Measurements from ENCODE around the gene ATXN2.

ATXN2 gene

DNA sequence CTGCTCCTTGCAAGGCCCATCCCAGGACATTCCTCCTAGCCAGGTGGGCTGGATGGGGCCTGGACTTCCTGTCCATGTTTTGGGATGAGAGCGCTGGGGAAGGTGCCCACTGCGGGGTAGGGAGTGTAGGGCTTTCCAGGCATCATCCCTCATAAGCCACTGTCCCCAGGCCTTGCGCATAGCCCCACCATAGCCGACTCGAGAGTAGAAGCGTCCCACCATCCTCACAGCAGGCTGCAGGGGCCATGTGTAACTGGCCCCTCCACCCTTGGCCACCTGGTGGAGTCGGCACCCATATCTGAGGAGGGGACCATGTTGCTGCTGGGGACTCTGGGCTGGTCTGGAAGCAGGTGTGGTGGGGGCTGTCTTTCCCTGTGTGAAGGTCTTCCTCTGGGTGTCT lies 162.8 kb downstream of the ATXN2 start:
- DNase-seq (ENCODE audit: low spot score), result no peak

- DNase-seq (ENCODE audit: low spot score), result no peak
Observed at GRCh38 chr12:111435661-111436201, 163.4 kb downstream of the ATXN2 start.

DNA sequence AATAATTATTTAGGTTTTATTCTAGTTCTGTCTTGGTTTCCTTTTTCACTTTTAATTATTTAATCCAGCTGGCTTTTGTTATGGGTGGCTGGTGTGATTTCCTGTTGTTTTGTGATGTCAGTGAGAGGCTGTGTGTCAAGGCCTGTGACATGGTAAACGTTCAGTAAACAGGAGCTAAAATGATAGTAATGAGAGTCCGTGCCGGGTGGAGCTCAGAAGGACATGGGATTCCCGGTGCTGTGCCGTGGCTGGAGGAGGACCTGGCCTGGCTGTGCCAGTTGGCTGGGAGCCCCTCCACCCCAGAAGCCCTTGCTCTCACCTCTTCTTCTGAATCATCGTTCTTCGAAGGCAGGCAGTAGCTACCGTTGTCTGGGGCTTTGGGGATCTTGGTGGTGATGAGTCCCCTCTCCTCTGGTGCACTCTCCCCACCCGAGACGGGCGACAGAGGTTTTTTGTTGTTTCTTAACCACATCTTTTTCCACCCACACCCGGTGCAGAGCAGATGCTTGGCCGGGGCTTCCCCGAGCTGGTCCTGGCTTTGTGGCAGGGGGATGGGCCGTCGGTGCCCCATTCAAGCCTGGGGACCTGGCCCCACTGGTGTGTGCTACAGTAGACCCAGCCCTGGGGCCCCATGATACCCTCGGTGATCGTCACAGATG lies 164.3 kb downstream of the ATXN2 start:
- DNase-seq (ENCODE audit: low spot score), result peak; percentile 72

- DNase-seq (ENCODE audit: low spot score), result no peak
Observed at GRCh38 chr12:111434049-111434448, 165.1 kb downstream of the ATXN2 start.

DNA sequence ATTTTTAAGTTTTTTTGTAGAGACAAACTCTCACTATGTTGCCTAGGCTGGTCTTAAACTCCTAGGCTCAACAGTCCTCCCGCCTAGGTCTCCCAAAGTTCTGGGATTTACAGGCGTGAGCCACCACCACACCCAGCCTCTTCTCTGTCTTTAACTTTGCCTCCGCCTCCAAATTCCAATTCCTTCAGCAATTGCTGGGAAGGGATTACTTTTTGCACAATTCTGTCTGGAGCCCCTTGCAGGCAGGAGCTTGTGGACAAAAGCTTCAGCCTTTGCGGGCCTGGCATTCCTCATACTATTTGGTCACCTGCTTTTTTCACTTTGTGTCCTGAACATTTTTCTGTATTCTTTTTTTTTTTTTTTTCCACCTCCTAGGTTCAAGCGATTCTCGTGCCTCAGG lies 167.3 kb downstream of the ATXN2 start:
- no peak for DNase-seq (ENCODE audit: low spot score)

- peak; percentile 49 for DNase-seq (ENCODE audit: low spot score)
Observed at GRCh38 chr12:111430433-111431353, 168.4 kb downstream of the ATXN2 start.

DNA sequence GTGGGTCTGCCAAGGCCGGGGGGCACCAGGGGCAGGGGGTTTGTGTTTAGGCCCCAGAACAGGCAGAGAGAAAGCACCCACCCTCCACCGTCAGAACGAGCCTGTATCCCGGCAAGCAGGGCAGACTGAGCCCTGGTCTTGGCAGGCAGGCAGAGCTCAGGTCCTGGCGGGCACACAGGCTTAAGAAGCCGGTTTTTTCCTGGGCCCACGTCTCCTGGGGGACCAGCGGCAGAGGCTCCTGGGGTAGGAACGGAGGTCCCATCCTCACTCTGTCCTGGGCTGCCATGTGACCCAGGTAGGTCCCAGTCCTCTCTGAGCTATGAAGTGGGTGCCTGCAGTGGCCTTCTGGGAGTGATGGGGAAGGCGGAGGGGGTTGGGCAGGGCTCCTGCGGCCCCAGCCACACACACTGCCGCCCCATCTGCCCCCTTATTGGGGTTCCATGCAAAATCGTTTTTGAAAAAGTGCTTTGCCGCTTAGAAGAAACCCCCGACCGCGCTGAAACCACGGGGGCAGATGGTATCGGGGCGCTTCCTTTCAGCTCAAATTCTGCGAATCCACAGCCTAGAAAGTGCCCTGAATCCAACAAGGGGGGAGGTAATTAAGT lies 169.2 kb downstream of the ATXN2 start:
- peak; percentile 52 for DNase-seq (ENCODE audit: low spot score)

DNA sequence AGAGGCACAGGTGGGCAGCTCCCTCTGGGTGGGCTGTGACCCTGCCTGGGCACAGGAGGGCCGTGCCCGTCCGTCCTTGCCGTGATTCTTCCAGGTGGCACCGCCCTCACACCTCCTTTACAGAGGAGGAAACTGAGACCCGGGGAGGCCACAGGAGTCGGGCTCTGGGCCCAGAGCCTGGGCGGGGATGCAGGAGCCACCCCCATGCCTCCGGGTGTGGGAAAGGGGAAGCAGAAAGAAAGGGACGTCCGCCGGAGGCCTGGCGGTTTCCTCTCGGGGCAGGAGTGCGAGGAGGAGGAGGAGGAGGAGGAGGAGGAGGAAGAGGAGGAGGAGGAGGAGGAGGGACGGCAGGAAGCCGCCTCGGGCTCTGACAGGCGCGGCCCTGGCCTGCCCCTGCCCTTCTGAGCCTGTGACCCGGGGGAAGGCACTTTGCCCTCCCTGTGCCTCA lies 170.4 kb downstream of the ATXN2 start:
- DNase-seq (ENCODE audit: low spot score), result no peak

GRCh38 chr12:111428081-111428727 lies 170.9 kb downstream of the ATXN2 start:
- DNase-seq (ENCODE audit: low spot score), result no peak

DNA sequence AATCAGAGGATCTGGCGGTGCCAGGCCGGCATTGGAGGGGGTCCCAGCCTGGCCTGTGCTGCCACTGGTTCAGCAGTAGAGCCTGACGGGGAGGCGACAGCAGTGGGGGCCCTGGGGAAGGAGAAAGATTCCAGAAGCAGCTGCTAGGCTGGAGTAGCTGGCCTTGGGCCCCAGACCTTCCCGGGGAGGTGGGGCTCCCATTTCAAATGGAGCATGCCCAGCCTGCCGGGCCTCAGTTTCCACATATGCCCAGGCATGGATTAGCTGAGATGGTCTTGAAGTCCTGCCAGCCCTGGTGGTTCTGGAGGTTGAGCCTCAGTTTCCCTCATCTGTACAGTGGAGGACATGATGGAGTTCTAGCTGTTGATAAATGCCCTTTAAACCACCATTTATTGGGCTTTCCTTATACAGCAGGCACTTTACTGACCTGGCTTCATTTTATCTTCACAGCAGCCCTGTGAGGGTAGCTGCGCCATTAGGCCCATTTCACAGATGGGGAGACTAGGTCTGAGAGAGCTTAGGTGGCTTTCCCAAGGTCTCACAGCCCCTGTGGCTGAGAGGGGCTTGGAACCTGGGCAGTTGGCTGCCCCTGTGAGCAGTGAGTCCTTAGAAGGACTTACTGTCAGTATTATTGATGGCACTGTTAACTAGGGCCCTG lies 171.6 kb downstream of the ATXN2 start:
- no peak for DNase-seq (ENCODE audit: low spot score)

- DNase-seq (ENCODE audit: low spot score), result peak; percentile 54
Observed at GRCh38 chr12:111426344-111427185, 172.6 kb downstream of the ATXN2 start.

- DNase-seq (ENCODE audit: low spot score), result no peak
Observed at GRCh38 chr12:111425655-111426054, 173.5 kb downstream of the ATXN2 start.

DNA sequence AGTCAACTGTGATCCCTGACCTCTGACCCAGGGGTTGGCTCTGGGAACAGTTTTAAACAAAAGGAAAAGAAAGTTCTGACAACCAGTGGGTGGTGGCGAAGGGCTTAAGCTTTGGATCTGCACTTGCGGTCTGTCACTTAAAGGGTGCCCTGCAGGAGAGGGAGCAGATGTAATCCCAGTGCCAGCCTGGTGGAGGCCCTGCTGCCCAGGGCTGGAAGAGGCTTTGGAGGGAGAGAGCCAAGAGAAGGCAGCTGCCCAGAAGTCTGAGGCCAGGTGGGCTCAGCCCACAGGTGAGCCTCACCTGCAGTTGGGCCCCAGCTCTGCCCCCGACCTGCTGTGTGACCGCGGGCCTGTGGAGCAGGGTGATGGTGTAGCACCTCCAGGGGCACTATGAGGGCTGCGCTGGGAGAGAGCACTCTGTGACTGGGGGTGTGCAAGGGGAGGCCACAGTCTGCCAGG lies 174.3 kb downstream of the ATXN2 start:
- no peak for DNase-seq (ENCODE audit: low spot score)

GRCh38 chr12:111424189-111424792 lies 174.8 kb downstream of the ATXN2 start:
- no peak for DNase-seq (ENCODE audit: low spot score)

GRCh38 chr12:111420494-111420893 lies 178.6 kb downstream of the ATXN2 start:
- DNase-seq (ENCODE audit: low spot score), result no peak

- no peak for DNase-seq (ENCODE audit: low spot score)
Observed at GRCh38 chr12:111419784-111420183, 179.3 kb downstream of the ATXN2 start.

DNA sequence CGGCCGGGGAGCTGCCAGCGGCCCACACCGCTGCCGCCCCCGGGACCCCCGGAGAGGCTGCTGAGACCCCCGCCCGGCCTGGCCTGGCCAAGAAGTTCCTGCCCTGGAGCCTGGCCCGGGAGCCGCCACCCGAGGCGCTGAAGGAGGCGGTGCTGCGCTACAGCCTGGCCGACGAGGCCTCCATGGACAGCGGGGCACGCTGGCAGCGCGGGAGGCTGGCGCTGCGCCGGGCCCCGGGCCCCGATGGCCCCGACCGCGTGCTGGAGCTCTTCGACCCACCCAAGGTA lies 180.6 kb downstream of the ATXN2 start:
- no peak for DNase-seq (ENCODE audit: low spot score)

GRCh38 chr12:111417784-111418593 lies 181.1 kb downstream of the ATXN2 start:
- no peak for DNase-seq (ENCODE audit: low spot score)

DNA sequence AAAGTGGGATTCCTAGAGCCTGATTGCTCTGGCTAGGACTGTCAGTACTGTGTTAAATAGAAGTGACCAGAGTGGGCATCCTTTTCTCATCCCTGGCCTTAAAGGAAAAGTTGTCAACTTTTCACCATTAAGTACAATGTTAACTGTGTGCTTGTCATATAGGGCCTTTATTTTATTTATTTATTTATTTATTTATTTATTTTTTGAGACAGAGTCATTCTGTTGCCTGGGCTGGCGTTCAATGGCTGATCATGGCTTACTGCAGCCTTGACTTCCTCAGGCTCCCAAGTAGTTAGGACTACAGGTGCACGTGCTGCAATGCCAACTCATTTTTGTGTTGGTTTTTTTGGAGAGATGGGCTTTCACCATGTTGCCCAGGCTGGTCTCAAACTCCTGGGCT lies 181.8 kb downstream of the ATXN2 start:
- no peak for DNase-seq (ENCODE audit: low spot score)

Measured in activated CD4-positive, alpha-beta T cell treated with anti-CD3 and anti-CD28 coated beads, Interleukin-2, Interleukin-4, amounts not matched to agents 100 ng/mL and 50 ng/mL, durations not matched to agents 16 hours and 8 hours (primary cell).